ENCODE data around the gene VASH1. TPM values are rescaled to one million over a fixed set of nuclear protein-coding genes. Genes with fewer than 3 reads are reported as not detected.

VASH1 gene
- total RNA-seq, 1 donor: 5.4 TPM

DNA sequence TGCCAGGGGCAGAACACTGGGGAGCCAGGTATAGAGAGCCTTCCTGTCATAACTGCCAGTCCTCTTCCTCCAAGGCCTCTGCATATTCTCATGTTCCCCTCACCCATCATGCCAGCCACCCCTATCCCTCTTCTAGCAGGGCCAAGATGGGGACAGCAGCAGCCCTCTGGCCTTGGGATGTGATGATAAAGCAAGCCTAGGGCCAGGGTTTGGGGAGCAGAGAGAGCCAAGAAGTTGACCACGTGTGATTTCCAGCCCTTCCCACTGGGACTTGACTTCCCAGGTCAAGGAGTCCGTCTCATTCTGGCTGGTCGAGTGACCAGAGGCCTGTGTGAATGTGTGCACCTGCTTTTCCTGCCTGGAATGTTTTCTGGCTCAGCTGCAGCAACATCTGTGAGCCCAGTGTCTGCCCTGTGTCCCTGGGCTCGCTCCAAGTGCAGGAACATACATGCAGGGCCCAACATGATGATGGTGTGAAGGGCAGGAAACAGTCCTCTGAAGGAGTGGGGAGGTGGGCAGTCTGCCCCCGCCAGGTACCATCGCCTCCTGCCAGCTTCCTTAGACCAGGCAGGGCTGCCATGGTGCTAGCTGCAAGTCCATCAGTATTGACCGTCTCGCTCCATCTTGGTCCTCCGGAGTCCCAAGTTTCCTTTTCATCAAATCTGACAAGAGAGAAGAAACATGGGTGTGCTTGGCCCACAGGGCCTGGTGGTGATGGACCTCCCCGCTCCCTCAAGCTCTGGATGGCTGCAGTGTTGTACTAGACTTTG, 21.0 kb downstream of the VASH1 start:
- no peak for DNase-seq (ENCODE audit: low read depth in 2 of 3, low spot score in 2 of 3)

DNA sequence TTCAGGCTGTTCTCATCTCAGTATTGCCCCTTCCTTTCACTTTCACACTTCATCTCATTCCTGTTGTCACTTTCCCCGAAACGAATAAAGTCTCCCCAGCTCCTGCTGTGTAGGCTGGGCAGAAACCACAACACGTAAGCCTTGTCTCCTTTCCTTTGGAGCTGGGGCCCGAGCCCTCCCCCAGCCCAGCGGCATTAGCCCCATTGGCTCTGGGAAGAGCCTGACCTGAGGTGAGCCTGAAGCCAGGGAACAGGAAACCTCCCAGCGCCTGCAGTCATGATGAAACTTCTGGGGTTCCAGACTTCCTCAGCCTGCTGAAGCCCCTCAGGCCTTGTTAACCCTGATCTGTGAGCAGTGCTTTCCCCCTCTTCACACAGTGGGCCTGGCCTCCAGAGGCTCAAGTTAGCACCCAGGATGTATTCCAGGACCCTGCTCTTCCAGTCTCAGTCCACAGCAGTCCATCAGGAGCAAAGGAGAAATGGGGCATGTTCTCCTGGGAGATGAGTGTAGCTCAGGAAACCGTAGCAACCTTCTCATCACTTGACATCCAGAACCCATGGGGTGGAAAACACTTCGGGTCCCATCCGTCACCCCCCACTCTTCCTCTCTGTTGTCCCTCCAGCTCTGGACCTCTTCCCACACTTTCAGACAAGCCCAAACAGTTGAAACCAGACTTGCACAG, 21.8 kb downstream of the VASH1 start:
- DNase-seq (ENCODE audit: low read depth in 2 of 3, low spot score in 2 of 3): peak in 1 of 3 donors; percentile 30

DNA sequence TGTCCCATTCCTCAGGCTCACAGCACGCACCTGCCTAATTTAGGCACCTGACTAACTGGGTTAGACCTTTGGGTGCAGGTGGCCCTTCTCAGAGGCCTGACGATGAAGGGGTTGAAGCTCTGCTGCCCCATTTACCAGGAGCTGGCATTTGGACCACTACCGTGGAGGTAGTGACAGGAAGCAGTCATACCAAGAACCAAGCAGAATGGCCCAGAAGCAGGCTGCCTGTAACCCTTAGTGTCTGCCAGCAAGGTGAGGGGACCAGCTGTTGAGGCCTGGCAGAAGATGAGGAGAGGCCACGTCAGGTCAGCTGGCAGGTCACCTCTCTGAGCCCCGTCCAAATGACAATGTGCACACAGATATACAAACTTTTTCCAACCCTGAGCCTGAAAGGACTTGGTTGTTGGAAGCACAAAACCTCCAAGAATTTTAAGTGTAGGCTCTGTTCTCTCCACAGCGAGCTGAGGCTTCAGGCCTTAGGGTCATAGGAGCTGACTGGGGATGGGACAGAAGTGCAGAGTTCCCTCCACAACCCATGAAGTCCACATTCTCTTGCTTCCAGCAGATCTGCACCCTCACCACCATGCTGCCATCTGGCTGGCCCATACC, 23.1 kb downstream of the VASH1 start:
- DNase-seq (ENCODE audit: low read depth in 2 of 3, low spot score in 2 of 3): no peak

DNA sequence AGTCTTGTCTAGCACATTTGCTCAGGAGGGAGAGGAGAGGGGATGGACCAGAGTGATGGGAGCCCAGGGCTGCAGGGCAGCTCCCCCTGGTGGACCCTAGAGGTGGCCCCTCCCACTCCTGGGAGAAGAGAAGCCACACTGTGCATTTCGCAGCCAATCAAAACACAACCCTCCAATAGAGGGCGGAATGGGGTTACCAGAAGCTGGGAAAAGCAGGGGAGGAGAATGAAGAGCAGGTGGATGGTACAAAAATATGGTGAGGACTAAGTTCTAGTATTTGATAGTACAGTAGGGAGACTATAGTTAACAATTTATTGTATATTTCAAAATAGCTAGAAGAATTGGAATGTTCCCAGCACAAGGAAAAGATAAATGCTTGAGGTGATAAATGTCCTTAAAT, 23.6 kb downstream of the VASH1 start:
- DNase-seq (ENCODE audit: low read depth in 2 of 3, low spot score in 2 of 3): peak in 2 of 3 donors; percentile 84 to 89

DNA sequence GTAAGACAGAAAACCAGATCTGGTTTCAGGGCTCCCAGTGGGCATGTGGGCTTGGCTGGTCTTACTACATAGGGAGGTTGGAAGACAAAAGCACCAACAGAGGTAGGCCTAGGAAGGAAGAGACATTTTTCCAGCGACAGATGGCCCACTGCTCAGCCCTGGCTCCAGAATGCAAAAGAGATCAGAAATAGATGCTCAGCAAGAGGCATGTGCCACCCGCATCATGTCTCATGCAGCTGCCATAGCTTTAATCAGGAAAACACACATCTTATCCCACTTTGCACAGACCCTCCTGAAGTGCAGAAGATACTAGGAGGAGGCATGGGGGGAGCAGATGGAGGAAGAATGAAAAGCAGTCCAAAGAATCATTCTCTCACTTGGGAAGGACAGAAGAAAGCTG, 25.3 kb downstream of the VASH1 start:
- no peak for DNase-seq (ENCODE audit: low read depth in 2 of 3, low spot score in 2 of 3)

DNA sequence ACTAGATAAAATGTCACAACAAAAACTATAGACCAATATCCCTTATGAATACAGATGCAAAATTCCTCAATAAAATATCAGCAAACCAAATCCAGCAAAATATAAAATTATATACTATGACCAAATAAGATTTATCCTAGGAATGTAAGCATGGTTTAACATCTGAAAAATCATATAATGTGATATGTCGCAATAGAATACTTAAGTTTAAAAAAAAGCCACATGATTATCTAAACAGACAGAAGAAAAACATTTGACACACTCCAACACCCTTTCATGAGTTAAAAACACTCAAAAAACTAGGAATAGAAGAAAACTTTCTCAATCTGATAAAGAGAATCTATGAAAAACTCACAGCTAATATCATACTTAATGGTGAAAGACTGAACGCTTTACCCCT, 31.2 kb downstream of the VASH1 start:
- DNase-seq (ENCODE audit: low read depth in 2 of 3, low spot score in 2 of 3): no peak

DNA sequence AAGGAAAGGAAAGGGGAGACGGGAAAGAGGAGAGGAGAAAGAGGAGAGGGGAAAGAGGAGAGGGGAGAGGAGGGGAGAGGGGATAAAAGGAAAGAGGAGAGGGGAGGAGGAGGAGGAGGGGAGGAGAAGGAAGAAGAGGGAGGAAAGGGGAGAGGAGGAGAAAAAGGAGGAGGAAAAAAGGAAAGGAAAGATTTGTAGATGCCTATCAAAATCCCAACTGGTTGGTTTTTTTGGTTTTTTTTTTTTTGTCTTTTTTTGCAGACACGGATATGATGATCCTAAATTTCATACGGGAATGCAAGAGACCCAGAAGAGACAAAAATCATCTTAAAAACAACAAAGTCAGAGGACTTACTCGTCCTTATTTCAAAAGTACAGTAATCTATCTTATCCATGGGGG, 32.1 kb downstream of the VASH1 start:
- no peak for DNase-seq (ENCODE audit: low read depth in 2 of 3, low spot score in 2 of 3)

DNA sequence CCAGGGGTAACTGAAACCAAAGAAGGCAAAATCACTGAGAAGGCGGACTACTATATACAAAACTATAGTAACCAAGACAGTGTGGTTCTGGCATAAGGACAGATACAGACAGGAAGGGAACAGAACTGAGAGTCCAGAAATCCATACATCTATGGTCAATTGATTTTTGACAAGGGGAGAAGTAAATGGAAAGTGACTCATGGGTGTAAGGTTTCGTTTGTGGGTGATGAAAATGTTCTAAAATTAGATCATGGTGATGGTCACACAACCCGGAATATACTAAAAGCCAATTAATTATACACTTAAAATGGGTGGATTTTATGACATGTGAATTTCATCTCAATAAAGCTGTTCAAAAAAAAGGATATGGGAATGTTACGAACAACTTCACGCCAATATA, 32.7 kb downstream of the VASH1 start:
- no peak for DNase-seq (ENCODE audit: low read depth in 2 of 3, low spot score in 2 of 3)

DNA sequence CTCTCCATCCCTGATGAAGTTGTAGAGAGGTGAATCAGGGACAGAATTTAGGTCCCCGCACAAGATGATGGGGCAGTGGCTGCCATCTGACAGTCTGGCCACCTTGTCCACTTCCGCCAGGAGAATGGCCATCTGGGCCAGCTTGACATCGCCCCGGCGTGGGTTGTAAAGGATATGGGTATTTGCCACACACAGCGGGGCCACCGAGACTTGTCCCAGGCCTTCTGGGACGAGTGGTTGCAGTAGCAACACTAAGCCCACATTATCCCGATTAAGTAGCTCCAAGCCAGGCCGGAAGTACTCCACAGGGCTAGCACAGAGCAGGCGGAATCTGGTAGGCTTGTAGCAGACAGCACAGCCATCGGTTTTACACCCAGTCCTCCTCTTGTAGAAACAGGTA, 45.2 kb downstream of the VASH1 start:
- DNase-seq (ENCODE audit: low read depth in 2 of 3, low spot score in 2 of 3): no peak

DNA sequence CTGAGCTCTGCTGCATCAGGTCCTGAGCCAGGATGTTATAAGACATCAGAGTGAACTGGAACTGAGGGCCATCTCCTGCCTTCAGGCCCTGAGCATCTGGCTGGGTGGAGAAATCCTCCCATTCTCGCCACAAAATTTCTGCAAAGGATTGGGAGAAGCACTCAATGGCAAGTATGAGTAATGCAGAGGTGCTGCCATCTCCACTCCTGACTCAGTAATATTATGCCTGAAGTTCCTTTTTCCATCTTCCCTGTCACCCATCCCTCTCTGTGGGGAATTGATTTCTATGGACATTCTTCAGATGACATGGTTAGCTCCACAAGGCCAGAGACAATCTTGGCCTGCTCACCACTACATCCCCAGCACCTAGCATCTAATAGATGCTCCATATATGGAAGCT, 46.7 kb downstream of the VASH1 start:
- DNase-seq (ENCODE audit: low read depth in 2 of 3, low spot score in 2 of 3): no peak

DNA sequence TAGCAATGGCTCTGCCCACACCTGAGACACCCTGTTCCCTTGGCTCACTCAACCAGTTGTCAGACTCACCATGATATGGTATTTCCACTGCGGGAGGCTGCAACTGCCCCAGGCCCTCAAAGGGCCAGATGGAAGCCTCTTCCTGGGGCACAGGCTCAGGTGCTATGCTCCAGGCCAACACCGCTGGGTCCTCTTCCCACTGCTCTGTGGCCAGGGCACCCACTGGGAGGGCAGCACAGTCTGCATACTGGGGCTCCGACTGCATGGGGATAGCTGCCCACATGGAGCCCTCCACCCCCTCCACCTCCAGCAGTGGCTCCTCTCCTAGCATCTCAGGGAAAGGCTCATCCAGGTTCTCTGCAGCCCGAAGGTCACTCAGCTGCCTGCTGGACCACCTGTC, 47.7 kb downstream of the VASH1 start:
- DNase-seq (ENCODE audit: low read depth in 2 of 3, low spot score in 2 of 3): no peak

DNA sequence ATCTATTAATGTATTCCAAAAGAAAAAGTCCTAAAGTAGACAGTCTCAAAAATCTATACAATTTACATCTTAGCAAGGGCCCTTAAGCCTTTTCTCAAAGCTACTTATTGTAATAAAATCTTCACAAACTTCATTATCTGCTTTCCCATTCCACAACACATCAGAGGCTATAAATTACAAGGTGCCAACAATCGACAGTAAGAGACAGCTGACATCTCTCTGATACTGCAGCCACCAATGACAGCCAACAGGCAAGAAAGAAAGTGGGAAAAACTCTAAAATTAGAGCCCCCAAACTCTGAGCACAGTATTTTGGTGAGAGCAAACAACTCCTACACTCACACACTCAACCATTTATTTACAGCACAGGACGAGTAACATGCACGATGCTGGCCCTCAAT, 49.3 kb downstream of the VASH1 start:
- no peak for DNase-seq (ENCODE audit: low read depth in 2 of 3, low spot score in 2 of 3)

DNA sequence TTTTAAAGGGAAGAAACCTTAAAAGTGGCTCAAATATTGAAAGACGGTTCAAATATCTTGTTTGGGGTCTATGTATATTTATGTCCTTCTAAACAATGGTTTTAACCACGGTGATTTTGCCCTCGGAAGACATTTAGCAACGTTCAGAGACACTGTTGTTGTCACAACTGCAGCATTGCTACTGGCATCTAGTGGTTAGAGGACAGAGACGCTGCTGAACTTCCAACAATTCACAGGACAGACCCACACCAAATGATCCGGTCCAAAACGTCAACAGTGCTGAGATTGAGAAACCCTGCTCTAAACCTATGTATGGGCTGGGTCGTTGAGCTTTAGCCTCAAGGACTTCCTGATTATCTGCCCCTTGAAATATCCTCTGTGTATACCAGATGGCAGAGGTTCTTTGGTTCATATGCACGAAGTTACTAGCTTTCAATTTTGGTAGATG, 49.7 kb downstream of the VASH1 start:
- DNase-seq (ENCODE audit: low read depth in 2 of 3, low spot score in 2 of 3): peak in 2 of 3 donors; percentile 11 to 22

DNA sequence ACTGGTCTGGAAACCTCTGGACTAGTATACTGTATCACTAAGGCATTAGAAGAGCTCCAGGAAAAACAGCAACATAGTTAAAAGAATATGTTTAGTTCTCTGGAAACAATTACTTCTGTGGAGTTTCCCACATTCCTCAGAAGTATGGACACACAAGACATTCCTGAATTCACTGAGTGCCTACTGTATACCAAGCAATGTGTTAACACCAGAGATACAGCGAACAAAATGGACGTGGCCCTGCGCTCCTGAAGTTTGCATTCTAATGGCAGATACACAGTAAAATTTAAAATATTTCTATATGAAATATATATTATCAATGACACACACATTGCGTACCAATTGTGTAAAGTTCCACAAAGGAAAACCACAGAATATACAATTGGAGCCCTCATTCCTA, 50.3 kb downstream of the VASH1 start:
- no peak for DNase-seq (ENCODE audit: low read depth in 2 of 3, low spot score in 2 of 3)

DNA sequence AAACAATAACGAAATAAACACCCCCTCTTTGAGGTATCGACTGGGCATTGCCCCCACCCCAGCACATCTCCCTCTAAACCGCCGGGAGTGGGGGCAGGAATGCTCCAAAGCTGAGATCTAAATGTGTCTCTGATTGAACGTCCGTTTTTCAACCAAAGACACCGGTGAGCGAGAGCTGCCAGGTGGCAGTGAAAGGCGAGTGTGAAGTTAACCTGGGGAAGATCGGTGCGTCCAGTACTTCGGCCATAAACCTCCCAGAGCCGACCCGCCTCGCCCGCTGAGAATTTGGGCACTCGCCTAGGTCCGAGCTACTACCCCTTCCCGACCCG, 50.8 kb downstream of the VASH1 start:
- peak in 2 of 3 donors; percentile 3 to 12 for DNase-seq (ENCODE audit: low read depth in 2 of 3, low spot score in 2 of 3)

DNA sequence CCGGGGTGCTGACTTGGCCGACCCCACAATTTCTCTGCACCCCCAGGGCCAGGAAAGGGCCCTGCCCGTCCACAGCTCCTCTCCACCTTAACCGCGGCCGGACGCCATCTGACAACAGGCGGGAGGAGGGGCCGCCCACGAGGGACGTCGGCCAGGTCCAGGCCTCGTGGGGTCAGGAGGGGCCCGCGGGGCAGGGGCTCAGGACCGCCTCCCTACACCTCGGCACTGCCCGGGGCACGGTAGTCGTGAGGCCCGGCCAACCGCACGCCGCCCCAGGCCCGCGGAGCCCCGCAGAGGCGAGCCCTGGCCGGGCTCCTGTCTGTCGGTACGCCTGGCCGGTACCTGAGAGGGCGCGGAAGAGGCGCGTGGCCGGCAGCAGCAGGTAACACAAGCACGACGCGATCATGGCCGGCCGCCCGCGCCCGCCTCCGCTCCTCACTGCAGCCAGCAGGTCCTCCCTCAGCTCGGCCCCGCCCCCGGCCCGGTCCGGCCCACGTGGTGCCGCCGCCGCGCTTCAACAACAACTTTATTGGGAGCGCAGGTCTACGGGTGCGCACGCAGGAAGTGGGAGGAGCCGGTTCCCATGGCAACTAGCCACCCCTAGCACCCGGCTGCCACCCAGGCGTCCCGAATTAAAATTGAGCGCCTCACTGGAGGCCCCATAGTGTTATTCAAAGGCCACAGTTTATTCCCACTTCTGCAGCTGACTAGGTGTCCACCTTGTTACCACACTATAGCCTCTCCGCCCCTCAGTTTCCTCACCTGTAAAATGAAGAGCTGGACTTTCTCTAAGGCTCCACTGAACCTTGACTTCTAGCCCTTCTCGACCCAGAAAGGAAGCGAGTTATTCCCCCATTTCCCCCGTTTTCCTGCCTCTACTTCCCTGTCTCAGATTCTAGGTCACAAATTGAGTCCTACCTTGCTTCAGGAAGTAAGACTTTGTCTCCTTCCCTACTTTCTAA, 51.4 kb downstream of the VASH1 start, which contains the start of gene ANGEL1:
Gene ANGEL1, minus strand, starts transcription at position 461 of the 962 bp plus-strand sequence. Its CDS starts 55 bp downstream, at position 406.
- DNase-seq (ENCODE audit: low read depth in 2 of 3, low spot score in 2 of 3): peak; percentile 94 to 97 (median 96)

DNA sequence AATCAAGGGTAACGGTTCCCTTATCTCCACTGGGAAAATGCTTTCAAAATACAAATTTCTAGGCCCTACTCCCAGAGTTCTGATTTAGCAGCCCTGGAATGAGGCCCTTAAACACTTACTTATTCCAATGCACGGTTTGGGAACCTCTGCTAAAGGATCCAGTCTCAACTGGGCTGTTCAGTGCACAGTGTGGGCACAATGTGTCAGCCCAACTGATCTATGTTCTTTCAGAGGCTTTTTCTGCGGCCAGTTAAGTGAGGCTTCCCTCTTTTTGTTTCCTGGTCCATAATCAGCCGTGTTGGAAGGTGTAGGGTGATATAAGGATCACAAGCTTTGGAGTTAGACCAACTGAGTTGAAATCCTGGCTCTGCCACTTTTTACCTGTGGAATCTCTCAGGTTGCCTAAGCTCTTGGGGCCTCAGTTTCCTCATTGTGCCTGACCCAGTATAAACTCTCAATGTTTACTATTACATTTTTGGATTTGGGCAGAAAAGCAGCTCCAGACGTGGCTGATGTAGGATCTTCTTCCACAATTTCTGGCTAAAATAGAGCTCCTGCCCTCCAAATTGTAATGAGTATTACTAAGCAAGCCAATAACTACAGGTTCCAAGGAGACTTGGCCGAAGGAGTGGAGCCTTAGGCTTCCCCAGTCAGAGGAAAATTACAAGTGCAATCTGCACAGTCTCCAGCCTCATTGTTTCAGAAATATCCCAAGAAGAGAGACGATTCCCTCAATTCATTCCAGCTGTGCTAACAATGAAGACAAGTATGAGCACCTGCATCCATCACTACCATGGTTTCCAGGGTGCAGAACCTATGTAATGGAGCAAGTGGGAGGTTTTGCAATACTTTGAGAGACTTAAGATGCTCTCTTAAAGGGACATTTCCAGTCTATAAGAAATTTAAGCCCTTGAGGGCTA, 53.7 kb downstream of the VASH1 start:
- no peak for DNase-seq (ENCODE audit: low read depth in 2 of 3, low spot score in 2 of 3)

DNA sequence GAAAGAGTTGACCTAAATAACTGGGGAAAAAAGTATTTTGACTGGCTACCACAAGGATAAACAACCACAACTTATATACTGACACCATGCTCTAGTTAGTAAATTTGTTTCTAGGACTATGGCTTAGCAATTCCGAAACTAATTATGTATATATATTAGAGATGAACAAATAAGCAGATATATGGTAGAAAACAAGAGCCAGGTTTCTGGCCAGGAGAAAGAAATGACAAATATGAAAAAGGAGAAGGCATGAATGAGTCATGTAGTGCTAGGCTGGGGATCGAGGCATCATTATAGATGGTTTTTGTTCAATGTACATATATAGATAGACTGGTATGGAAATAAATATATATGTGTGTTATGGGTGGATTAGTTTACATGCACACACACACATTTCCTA, 59.4 kb downstream of the VASH1 start:
- DNase-seq (ENCODE audit: low read depth in 2 of 3, low spot score in 2 of 3): no peak

DNA sequence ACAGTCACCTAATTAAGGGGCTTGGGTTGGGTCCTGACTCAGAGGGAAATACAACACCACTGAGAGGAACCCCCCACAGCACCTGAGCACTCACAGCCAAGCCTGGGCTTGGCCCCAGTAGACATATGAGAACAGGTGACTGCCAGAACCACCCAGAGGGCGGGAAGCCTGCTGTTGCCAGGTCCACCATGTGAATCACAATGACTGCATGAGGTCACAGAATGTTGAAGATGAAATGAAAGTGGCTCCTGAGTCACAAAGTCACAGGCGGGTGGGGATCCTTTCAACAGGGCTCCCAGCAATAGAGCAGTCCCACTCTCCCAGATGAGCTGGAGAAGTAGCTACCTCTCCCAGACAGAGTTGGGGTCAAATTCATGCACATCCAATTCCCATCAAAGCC, 64.9 kb downstream of the VASH1 start, which contains the start of gene LRRC74A:
Gene LRRC74A, plus strand, starts transcription at position 287 of the 400 bp plus-strand sequence. CDS start 290 bp downstream, outside the sequence.
- no peak for DNase-seq (ENCODE audit: low read depth in 2 of 3, low spot score in 2 of 3)
